ENCODE data around the gene PCDHGC3.

The PCDHGC3 gene

GRCh38 chr5:141479776-141480175 is 4.0 kb downstream of the PCDHGC3 start:
- Histone ChIP-seq H2BK120ac (ENCODE audit: low read depth, low read length) (no peak overlapping the region), H3K14ac (ENCODE audit: low read length) (no peak overlapping the region), H4K8ac (ENCODE audit: low read depth, low read length) (no peak overlapping the region), H4K91ac (ENCODE audit: low read depth, low read length, poor library complexity) (no peak overlapping the region), H3K27me3 (ENCODE audit: control insufficient read depth in 3 of 3, insufficient read depth in 3 of 3, low read depth in 1 of 3, low read length in 3 of 3) (no peaks in the 10 kb centered on the region), H2BK12ac (ENCODE audit: low read length) (no peak overlapping the region), H2BK5ac (ENCODE audit: low read length) (no peak overlapping the region), H3K4me3 (ENCODE audit: low read length in 2 of 2) (no peak overlapping the region), H2AFZ (ENCODE audit: low read length) (no peak overlapping the region), H3K36me3 (replicated peaks in 1 of 2; ENCODE audit: control insufficient read depth in 2 of 2, insufficient read depth in 2 of 2, low read length in 2 of 2) (peaks cover 12 to 37% of the 10 kb centered on the region in 2 donors), H3K27ac (replicated peaks; ENCODE audit: low read length) (no peak overlapping the region), H2BK15ac (ENCODE audit: low read length) (no peak overlapping the region), H3K9me3 (replicated peaks in 1 of 2; ENCODE audit: control insufficient read depth in 2 of 2, insufficient read depth in 1 of 2, low read depth in 1 of 2, low read length in 2 of 2) (peaks cover 17 to 59% of the 10 kb centered on the region in 2 donors), H3K4me1 (ENCODE audit: control insufficient read depth in 2 of 2, insufficient read depth in 1 of 2, low read depth in 1 of 2, low read length in 2 of 2) (peaks cover 0 to 17% of the 10 kb centered on the region in 2 donors), H2AK5ac (ENCODE audit: low read depth, low read length) (no peak overlapping the region), H3K4ac (ENCODE audit: low read length) (no peak overlapping the region), H3K9ac (ENCODE audit: low read depth, low read length, poor library complexity) (no peak overlapping the region), H3K4me2 (ENCODE audit: insufficient read depth, low read length, poor library complexity, severe bottlenecking) (no peak overlapping the region), H3K23ac (ENCODE audit: low read depth, low read length, poor library complexity) (no peak overlapping the region), H3K18ac (ENCODE audit: low read length) (no peak overlapping the region), H3K79me1 (ENCODE audit: low read depth, low read length) (peaks cover 14% of the 10 kb centered on the region)
- DNase-seq (ENCODE audit: low spot score), result no peak

- Histone ChIP-seq H2AFZ (ENCODE audit: low read length) (no peak overlapping the region), H4K8ac (ENCODE audit: low read depth, low read length) (no peak overlapping the region), H3K9ac (ENCODE audit: low read depth, low read length, poor library complexity) (no peak overlapping the region), H2BK120ac (ENCODE audit: low read depth, low read length) (no peak overlapping the region), H3K36me3 (replicated peaks in 1 of 2; ENCODE audit: control insufficient read depth in 2 of 2, insufficient read depth in 2 of 2, low read length in 2 of 2) (peaks cover 13 to 38% of the 10 kb centered on the region in 2 donors), H2BK12ac (ENCODE audit: low read length) (no peak overlapping the region), H2BK5ac (ENCODE audit: low read length) (no peak overlapping the region), H2BK15ac (ENCODE audit: low read length) (no peak overlapping the region), H3K18ac (ENCODE audit: low read length) (no peak overlapping the region), H3K4ac (ENCODE audit: low read length) (no peak overlapping the region), H3K23ac (ENCODE audit: low read depth, low read length, poor library complexity) (no peak overlapping the region), H3K79me1 (ENCODE audit: low read depth, low read length) (peaks cover 13% of the 10 kb centered on the region), H3K4me3 (ENCODE audit: low read length in 2 of 2) (no peak overlapping the region), H3K27ac (replicated peaks; ENCODE audit: low read length) (peak overlapping the region; percentile 69), H3K9me3 (replicated peaks in 1 of 2; ENCODE audit: control insufficient read depth in 2 of 2, insufficient read depth in 1 of 2, low read depth in 1 of 2, low read length in 2 of 2) (peaks cover 4 to 58% of the 10 kb centered on the region in 2 donors), H3K14ac (ENCODE audit: low read length) (no peak overlapping the region), H2AK5ac (ENCODE audit: low read depth, low read length) (no peak overlapping the region), H4K91ac (ENCODE audit: low read depth, low read length, poor library complexity) (no peak overlapping the region), H3K4me2 (ENCODE audit: insufficient read depth, low read length, poor library complexity, severe bottlenecking) (peak overlapping the region; percentile 43), H3K27me3 (ENCODE audit: control insufficient read depth in 3 of 3, insufficient read depth in 3 of 3, low read depth in 1 of 3, low read length in 3 of 3) (peaks cover 0 to 2% (median 0%) of the 10 kb centered on the region in 3 experiments), H3K4me1 (ENCODE audit: control insufficient read depth in 2 of 2, insufficient read depth in 1 of 2, low read depth in 1 of 2, low read length in 2 of 2) (peaks cover 4 to 19% of the 10 kb centered on the region in 2 donors)
- DNase-seq (ENCODE audit: low spot score), result no peak
- no CpG with 5 or more reads among the region's 3 CpGs for WGBS, 2 donors (ENCODE audit: extremely low coverage in 2 of 2, insufficient read length in 2 of 2, insufficient replicate concordance in 1 of 2)
Measured at GRCh38 chr5:141483902-141484301, 8.1 kb downstream of the PCDHGC3 start.

- Histone ChIP-seq H3K18ac (ENCODE audit: low read length) (no peak overlapping the region), H2BK120ac (ENCODE audit: low read depth, low read length) (no peak overlapping the region), H3K9ac (ENCODE audit: low read depth, low read length, poor library complexity) (no peak overlapping the region), H2BK12ac (ENCODE audit: low read length) (no peak overlapping the region), H3K4me3 (ENCODE audit: low read length in 2 of 2) (peak overlapping the region in 1 of 2 donors; percentile 4), H3K4me1 (ENCODE audit: control insufficient read depth in 2 of 2, insufficient read depth in 1 of 2, low read depth in 1 of 2, low read length in 2 of 2) (peaks cover 7 to 20% of the 10 kb centered on the region in 2 donors), H3K27me3 (ENCODE audit: control insufficient read depth in 3 of 3, insufficient read depth in 3 of 3, low read depth in 1 of 3, low read length in 3 of 3) (peaks cover 0 to 2% (median 0%) of the 10 kb centered on the region in 3 experiments), H2AK5ac (ENCODE audit: low read depth, low read length) (no peak overlapping the region), H2BK5ac (ENCODE audit: low read length) (no peak overlapping the region), H3K14ac (ENCODE audit: low read length) (no peak overlapping the region), H4K91ac (ENCODE audit: low read depth, low read length, poor library complexity) (no peak overlapping the region), H3K4me2 (ENCODE audit: insufficient read depth, low read length, poor library complexity, severe bottlenecking) (peak overlapping the region; percentile 43), H3K36me3 (replicated peaks in 1 of 2; ENCODE audit: control insufficient read depth in 2 of 2, insufficient read depth in 2 of 2, low read length in 2 of 2) (peaks cover 14 to 40% of the 10 kb centered on the region in 2 donors), H2BK15ac (ENCODE audit: low read length) (no peak overlapping the region), H3K79me1 (ENCODE audit: low read depth, low read length) (peaks cover 13% of the 10 kb centered on the region), H3K23ac (ENCODE audit: low read depth, low read length, poor library complexity) (no peak overlapping the region), H2AFZ (ENCODE audit: low read length) (no peak overlapping the region), H3K9me3 (replicated peaks in 1 of 2; ENCODE audit: control insufficient read depth in 2 of 2, insufficient read depth in 1 of 2, low read depth in 1 of 2, low read length in 2 of 2) (peaks cover 4 to 58% of the 10 kb centered on the region in 2 donors), H3K4ac (ENCODE audit: low read length) (no peak overlapping the region), H4K8ac (ENCODE audit: low read depth, low read length) (no peak overlapping the region), H3K27ac (replicated peaks; ENCODE audit: low read length) (peak overlapping the region; percentile 69)
- no CpG with 5 or more reads among the region's 4 CpGs for WGBS, 2 donors (ENCODE audit: extremely low coverage in 2 of 2, insufficient read length in 2 of 2, insufficient replicate concordance in 1 of 2)
- DNase-seq (ENCODE audit: low spot score), result no peak
Measured at GRCh38 chr5:141484310-141484640, 8.5 kb downstream of the PCDHGC3 start.

DNA sequence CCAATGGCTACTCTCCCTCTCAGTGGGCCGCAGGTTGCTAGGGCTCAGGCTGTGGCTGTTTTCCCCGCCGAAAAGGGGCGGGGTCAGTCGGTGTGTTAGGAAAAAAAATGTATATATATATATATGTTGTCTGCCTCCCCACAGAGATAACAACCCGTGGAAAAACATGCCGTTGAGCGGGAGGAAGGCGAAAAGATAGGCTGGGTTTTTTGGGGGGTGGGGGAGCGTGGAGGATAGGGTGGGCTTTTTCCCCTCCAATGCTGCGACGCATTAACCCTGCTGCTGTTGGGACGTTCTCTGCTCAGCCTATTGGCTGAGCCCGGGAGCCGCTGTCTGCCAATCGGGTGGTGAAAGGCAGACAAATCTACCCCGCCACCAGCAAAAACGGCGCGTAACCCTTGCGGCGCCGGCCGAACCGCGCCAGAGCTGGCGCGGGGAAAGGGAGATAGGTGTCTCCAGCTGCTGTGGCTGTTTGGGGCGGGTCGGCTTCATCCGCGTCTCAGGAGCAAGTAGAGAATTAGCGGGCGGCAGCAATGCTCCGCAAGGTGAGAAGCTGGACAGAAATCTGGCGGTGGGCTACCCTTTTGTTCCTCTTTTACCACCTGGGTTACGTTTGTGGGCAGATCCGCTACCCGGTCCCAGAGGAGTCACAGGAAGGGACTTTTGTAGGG is 9.0 kb downstream of the PCDHGC3 start, which contains the start of gene PCDHGC4:
TSS of gene PCDHGC4 (plus strand) at position 390 of the 671 bp plus-strand sequence. CDS start at position 534, 144 bp downstream.
- H4K8ac ChIP-seq (ENCODE audit: low read depth, low read length), result no peak within 1 kb of the TSS
- H3K18ac ChIP-seq (ENCODE audit: low read length), result peak within 1 kb of the TSS; percentile 84
- peak within 1 kb of the TSS; percentile 0 for H3K23ac ChIP-seq (ENCODE audit: low read depth, low read length, poor library complexity)
- H2BK120ac ChIP-seq (ENCODE audit: low read depth, low read length), result no peak within 1 kb of the TSS
- H3K4me1 ChIP-seq (ENCODE audit: control insufficient read depth in 2 of 2, insufficient read depth in 1 of 2, low read depth in 1 of 2, low read length in 2 of 2), result peaks cover 7 to 17% of the 10 kb centered on the region in 2 donors
- peaks cover 0 to 2% (median 0%) of the 10 kb centered on the region in 3 experiments for H3K27me3 ChIP-seq (ENCODE audit: control insufficient read depth in 3 of 3, insufficient read depth in 3 of 3, low read depth in 1 of 3, low read length in 3 of 3)
- H2BK12ac ChIP-seq (ENCODE audit: low read length), result no peak within 1 kb of the TSS
- no peak within 1 kb of the TSS for H2BK5ac ChIP-seq (ENCODE audit: low read length)
- peak within 1 kb of the TSS; percentile 8 for H3K4ac ChIP-seq (ENCODE audit: low read length)
- no peak within 1 kb of the TSS for H3K14ac ChIP-seq (ENCODE audit: low read length)
- peak within 1 kb of the TSS; percentile 69 for H3K27ac ChIP-seq (replicated peaks; ENCODE audit: low read length)
- H3K9me3 ChIP-seq (replicated peaks in 1 of 2; ENCODE audit: control insufficient read depth in 2 of 2, insufficient read depth in 1 of 2, low read depth in 1 of 2, low read length in 2 of 2), result peaks cover 4 to 59% of the 10 kb centered on the region in 2 donors
- peak within 1 kb of the TSS; percentile 78 for H3K9ac ChIP-seq (ENCODE audit: low read depth, low read length, poor library complexity)
- H3K4me3 ChIP-seq (ENCODE audit: low read length in 2 of 2), result peak within 1 kb of the TSS; percentile 10 to 72
- peaks cover 13% of the 10 kb centered on the region for H3K79me1 ChIP-seq (ENCODE audit: low read depth, low read length)
- H3K36me3 ChIP-seq (replicated peaks in 1 of 2; ENCODE audit: control insufficient read depth in 2 of 2, insufficient read depth in 2 of 2, low read length in 2 of 2), result peaks cover 18 to 40% of the 10 kb centered on the region in 2 donors
- no peak within 1 kb of the TSS for H2AFZ ChIP-seq (ENCODE audit: low read length)
- peak; percentile 75 for DNase-seq (ENCODE audit: low spot score)
- peak within 1 kb of the TSS; percentile 45 for H2BK15ac ChIP-seq (ENCODE audit: low read length)
- peak within 1 kb of the TSS; percentile 84 for H3K4me2 ChIP-seq (ENCODE audit: insufficient read depth, low read length, poor library complexity, severe bottlenecking)
- no peak within 1 kb of the TSS for H4K91ac ChIP-seq (ENCODE audit: low read depth, low read length, poor library complexity)
- no CpG with 5 or more reads among the region's 39 CpGs for WGBS, 2 donors (ENCODE audit: extremely low coverage in 2 of 2, insufficient read length in 2 of 2, insufficient replicate concordance in 1 of 2)
- peak within 1 kb of the TSS; percentile 86 for H2AK5ac ChIP-seq (ENCODE audit: low read depth, low read length)

Data from neuronal stem cell (in vitro differentiated cells).